22Rv1 (cell line): ENCODE results near the gene GPS1.

Experiments
- CTCF ChIP-seq: fragments of 450-650 bp; IDR thresholded peaks from 2 replicates; pipeline ENCODE4 v1.5.1; 2017; ENCODE audit warnings: mild to moderate bottlenecking
- ZFX ChIP-seq: fragments of 450-650 bp; IDR thresholded peaks from 2 replicates; pipeline ENCODE4 v1.6.1; 2017; ENCODE audit warnings: antibody characterized with exemption, borderline replicate concordance

GRCh38 chr17:82009413-82009812 lies 42.3 kb upstream of the GPS1 start:
- TF ChIP-seq CTCF (no peak), ZFX (no peak)
